Endothelial cell (in vitro differentiated cells): Measurements from ENCODE around the gene MAP1LC3B. TPM values are rescaled to one million over a fixed set of nuclear protein-coding genes. Genes with fewer than 3 reads are reported as not detected.

Experiments used
- DNase-seq: peaks from one replicate; pipeline ENCODE4 v3.0.0; 2021; ENCODE audit warnings: low spot score
- H3K27ac Mint-ChIP-seq: one replicate; pipeline ENCODE4 v1.8.0; 2021; ENCODE audit warnings: mixed read lengths, inconsistent platforms; ENCODE audit not compliant: unreplicated experiment
- H3K27me3 Mint-ChIP-seq: one replicate; pipeline ENCODE4 v1.8.0; 2021; ENCODE audit warnings: mild to moderate bottlenecking, moderate library complexity, mixed read lengths, inconsistent platforms; ENCODE audit not compliant: unreplicated experiment
- H3K36me3 Mint-ChIP-seq: one replicate; pipeline ENCODE4 v1.8.0; 2021; ENCODE audit warnings: mild to moderate bottlenecking, low read depth, mixed read lengths, inconsistent platforms; ENCODE audit not compliant: unreplicated experiment
- H3K4me1 Mint-ChIP-seq: one replicate; pipeline ENCODE4 v1.8.0; 2021; ENCODE audit warnings: mild to moderate bottlenecking, mixed read lengths, inconsistent platforms; ENCODE audit not compliant: unreplicated experiment
- H3K4me3 Mint-ChIP-seq: one replicate; pipeline ENCODE4 v1.8.0; 2021; ENCODE audit warnings: mild to moderate bottlenecking, mixed read lengths, inconsistent platforms; ENCODE audit not compliant: unreplicated experiment
- H3K9me3 Mint-ChIP-seq: one replicate; pipeline ENCODE4 v1.8.0; 2021; ENCODE audit warnings: mixed read lengths, inconsistent platforms; ENCODE audit not compliant: unreplicated experiment
- long read RNA-seq: library from polyadenylated mRNA; unstranded; transcript quantifications from one replicate; pipeline ENCODE4 v2.0.0, GENCODE V29; 2020; ENCODE audit not compliant: unreplicated experiment
- total RNA-seq: library from RNA; stranded (reverse); fragmentation: NEBNext Ultra II Directional; extraction: Animal tissue kit (Norgen Biotek cat#: 25700); gene quantifications from one replicate; pipeline ENCODE4 v1.2.1, GENCODE V29; 2021; ENCODE audit not compliant: unreplicated experiment
- TF ChIP-seq, protein P1 (sequence below): fragments of 200-600 bp; sonication (generic); IDR thresholded peaks from one replicate; pipeline ENCODE4 v1.5.0; 2021; ENCODE audit warnings: antibody characterized with exemption; ENCODE audit not compliant: unreplicated experiment

Gene MAP1LC3B
- 71.6 TPM for total RNA-seq
- long read RNA-seq, transcript MAP1LC3B-201 (4 exons, 2,688 nt), result major isoform, 115 of 139 reads
- long read RNA-seq, partial matches to known transcripts, result 0 of 139 reads
- long read RNA-seq, other reads (novel, unspliced or antisense), result 24 of 139 reads

DNA sequence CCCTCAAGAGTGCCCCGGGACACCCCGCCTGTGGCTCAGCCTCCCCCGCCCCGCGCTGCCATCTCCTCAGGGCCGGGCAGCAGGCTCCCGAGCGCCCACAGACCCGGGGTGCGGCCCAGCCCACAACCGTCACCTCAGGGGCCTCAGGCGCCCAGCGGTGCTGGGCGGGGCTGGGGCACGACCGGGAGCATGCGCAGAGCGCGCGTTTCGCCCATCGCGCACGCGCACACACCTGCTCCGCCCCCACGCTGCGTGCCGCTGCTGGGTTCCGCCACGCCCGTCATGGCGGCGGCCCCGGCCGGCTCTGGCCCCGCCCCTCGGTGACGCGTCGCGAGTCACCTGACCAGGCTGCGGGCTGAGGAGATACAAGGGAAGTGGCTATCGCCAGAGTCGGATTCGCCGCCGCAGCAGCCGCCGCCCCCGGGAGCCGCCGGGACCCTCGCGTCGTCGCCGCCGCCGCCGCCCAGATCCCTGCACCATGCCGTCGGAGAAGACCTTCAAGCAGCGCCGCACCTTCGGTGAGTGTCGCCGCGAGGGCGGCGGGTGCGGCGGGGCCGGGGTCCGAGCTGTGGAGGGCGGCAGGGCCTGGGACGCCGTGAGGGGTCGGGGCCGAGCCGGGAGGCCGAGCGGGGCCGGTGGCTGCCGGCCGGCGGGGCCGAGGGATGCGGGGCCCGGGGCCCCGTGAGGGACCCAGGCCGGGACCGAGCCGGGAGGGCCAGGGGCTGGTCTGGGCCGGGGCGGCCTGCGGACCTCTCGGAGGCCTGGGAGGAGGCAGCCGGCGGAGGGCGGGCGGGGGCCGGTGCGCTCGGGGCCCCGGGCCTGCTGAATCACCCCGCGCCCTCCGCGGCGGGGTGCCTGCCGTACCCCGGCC, at the start of gene MAP1LC3B:
MAP1LC3B (plus strand) TSS at position 387 of the 871 bp plus-strand sequence; CDS start at position 479, 92 bp downstream.
- H3K4me3 Mint-ChIP-seq, result peak within 1 kb of the TSS; percentile 95
- peak within 1 kb of the TSS; percentile 93 for H3K27ac Mint-ChIP-seq
- peaks cover 23% of the 10 kb centered on the region for H3K4me1 Mint-ChIP-seq
- H3K27me3 Mint-ChIP-seq, result peaks cover 6% of the 10 kb centered on the region
- peak; percentile 99 for DNase-seq
- peaks cover 7% of the 10 kb centered on the region for H3K36me3 Mint-ChIP-seq
- H3K9me3 Mint-ChIP-seq, result no peaks in the 10 kb centered on the region
- TF ChIP-seq, protein P1, sequence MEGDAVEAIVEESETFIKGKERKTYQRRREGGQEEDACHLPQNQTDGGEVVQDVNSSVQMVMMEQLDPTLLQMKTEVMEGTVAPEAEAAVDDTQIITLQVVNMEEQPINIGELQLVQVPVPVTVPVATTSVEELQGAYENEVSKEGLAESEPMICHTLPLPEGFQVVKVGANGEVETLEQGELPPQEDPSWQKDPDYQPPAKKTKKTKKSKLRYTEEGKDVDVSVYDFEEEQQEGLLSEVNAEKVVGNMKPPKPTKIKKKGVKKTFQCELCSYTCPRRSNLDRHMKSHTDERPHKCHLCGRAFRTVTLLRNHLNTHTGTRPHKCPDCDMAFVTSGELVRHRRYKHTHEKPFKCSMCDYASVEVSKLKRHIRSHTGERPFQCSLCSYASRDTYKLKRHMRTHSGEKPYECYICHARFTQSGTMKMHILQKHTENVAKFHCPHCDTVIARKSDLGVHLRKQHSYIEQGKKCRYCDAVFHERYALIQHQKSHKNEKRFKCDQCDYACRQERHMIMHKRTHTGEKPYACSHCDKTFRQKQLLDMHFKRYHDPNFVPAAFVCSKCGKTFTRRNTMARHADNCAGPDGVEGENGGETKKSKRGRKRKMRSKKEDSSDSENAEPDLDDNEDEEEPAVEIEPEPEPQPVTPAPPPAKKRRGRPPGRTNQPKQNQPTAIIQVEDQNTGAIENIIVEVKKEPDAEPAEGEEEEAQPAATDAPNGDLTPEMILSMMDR, result no peak

DNA sequence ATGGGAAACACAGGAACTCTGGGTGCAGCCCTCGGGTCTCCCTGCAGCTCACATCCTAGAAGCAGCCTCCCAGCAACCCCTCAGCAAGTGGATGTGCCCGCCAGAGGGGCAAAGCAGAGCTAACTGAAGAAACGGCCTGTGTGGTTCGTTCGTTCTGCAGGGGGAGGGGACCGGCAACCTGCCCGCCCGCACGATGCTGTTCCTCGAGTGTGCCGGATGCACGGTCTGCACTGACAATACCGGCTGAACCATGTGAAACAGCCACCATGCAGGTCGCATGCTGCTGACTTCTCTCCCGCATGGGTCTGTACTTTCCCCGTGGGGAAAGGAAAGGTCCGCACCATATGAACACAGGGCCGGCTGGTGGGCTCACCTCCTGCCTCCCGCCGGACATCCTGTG, 49.6 kb upstream of the MAP1LC3B start:
- peaks cover 5% of the 10 kb centered on the region for H3K4me1 Mint-ChIP-seq
- no peaks in the 10 kb centered on the region for H3K9me3 Mint-ChIP-seq
- H3K36me3 Mint-ChIP-seq, result peaks cover 14% of the 10 kb centered on the region
- H3K27ac Mint-ChIP-seq, result no peak overlapping the region
- H3K27me3 Mint-ChIP-seq, result peaks cover 3% of the 10 kb centered on the region
- no peak overlapping the region for H3K4me3 Mint-ChIP-seq
- TF ChIP-seq, protein P1, result no peak
- no peak for DNase-seq

GRCh38 chr16:87342978-87343752, 49.0 kb upstream of the MAP1LC3B start:
- peaks cover 5% of the 10 kb centered on the region for H3K4me1 Mint-ChIP-seq
- TF ChIP-seq, protein P1, result no peak
- H3K4me3 Mint-ChIP-seq, result no peak overlapping the region
- peaks cover 15% of the 10 kb centered on the region for H3K36me3 Mint-ChIP-seq
- peaks cover 3% of the 10 kb centered on the region for H3K27me3 Mint-ChIP-seq
- H3K9me3 Mint-ChIP-seq, result no peaks in the 10 kb centered on the region
- DNase-seq, result no peak
- peak overlapping the region; percentile 36 for H3K27ac Mint-ChIP-seq

DNA sequence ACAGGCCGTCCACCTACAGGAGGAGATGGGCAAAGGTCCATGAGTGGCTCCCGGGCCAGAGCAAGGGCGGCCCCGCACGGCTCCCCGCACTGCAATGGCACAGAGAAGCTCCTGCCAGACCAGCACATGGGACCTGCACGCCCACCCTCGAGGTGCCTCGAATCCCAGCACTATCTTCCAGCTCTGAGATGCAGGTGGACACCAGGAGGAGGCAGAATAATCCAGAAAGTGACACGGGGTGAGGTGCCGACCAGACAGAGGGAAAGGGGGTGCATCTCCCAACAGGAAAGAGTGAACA, 48.4 kb upstream of the MAP1LC3B start:
- DNase-seq, result no peak
- H3K27ac Mint-ChIP-seq, result no peak overlapping the region
- H3K36me3 Mint-ChIP-seq, result peaks cover 14% of the 10 kb centered on the region

More for the DNA sequence above, 48.4 kb upstream of the MAP1LC3B start:
- peaks cover 5% of the 10 kb centered on the region for H3K4me1 Mint-ChIP-seq
- TF ChIP-seq, protein P1, result no peak
- no peak overlapping the region for H3K4me3 Mint-ChIP-seq
- peaks cover 3% of the 10 kb centered on the region for H3K27me3 Mint-ChIP-seq
- H3K9me3 Mint-ChIP-seq, result no peaks in the 10 kb centered on the region
